Trophoblast cell (in vitro differentiated cells and primary cell): ENCODE measurements around the gene COL1A1.
A peak's percentile ranks its signal among the peaks of the same experiment; 100 is the strongest.

Source experiments
- DNase-seq, 2 donors: peaks; one replicate each; pipeline ENCODE4 v3.0.0-alpha.2; 2016
- H2AFZ ChIP-seq: 2 replicates; pipeline ENCODE4 v1.6.1; 2013; ENCODE audit warnings: low read length, moderate library complexity, mild to moderate bottlenecking; ENCODE audit not compliant: insufficient read depth, poor library complexity
- H2AK5ac ChIP-seq: 2 replicates; pipeline ENCODE4 v1.6.1; 2013; ENCODE audit warnings: mild to moderate bottlenecking, low read length
- H2BK120ac ChIP-seq: 2 replicates; pipeline ENCODE4 v1.6.1; 2013; ENCODE audit warnings: low read length, mild to moderate bottlenecking, moderate library complexity; ENCODE audit not compliant: insufficient read depth, poor library complexity
- H2BK12ac ChIP-seq: 2 replicates; pipeline ENCODE4 v1.6.1; 2013; ENCODE audit warnings: mild to moderate bottlenecking, low read length, moderate library complexity
- H2BK5ac ChIP-seq: 2 replicates; pipeline ENCODE4 v1.6.1; 2013; ENCODE audit warnings: low read length, low read depth, moderate library complexity, mild to moderate bottlenecking; ENCODE audit not compliant: poor library complexity
- H3K14ac ChIP-seq: 2 replicates; pipeline ENCODE4 v1.6.1; 2013; ENCODE audit warnings: mild to moderate bottlenecking, low read length
- H3K18ac ChIP-seq: 2 replicates; pipeline ENCODE4 v1.6.1; 2013; ENCODE audit warnings: mild to moderate bottlenecking, low read length
- H3K23ac ChIP-seq: 2 replicates; pipeline ENCODE4 v1.6.1; 2013; ENCODE audit warnings: low read length
- H3K27ac ChIP-seq: 2 replicates; pipeline ENCODE4 v1.5.1; 2013; ENCODE audit warnings: low read depth, mild to moderate bottlenecking, inconsistent platforms, low read length, moderate library complexity
- H3K27me3 ChIP-seq: 2 replicates; pipeline ENCODE4 v1.6.1; 2013; ENCODE audit warnings: inconsistent platforms, mild to moderate bottlenecking, low read length, moderate library complexity; ENCODE audit not compliant: insufficient read depth
- H3K36me3 ChIP-seq, 2 experiments: 1 replicate in 1 of 2; 2 replicates in 1 of 2; pipeline ENCODE4 v1.6.1; 2013; ENCODE audit warnings: low read length in 2 of 2, mild to moderate bottlenecking in 2 of 2, moderate library complexity in 1 of 2; ENCODE audit not compliant: insufficient read depth in 2 of 2, control insufficient read depth in 1 of 2
- H3K4ac ChIP-seq: 2 replicates; pipeline ENCODE4 v1.6.1; 2013; ENCODE audit warnings: low read depth, mild to moderate bottlenecking, low read length, moderate library complexity
- H3K4me1 ChIP-seq, 2 experiments: 1 replicate in 1 of 2; 2 replicates in 1 of 2; pipeline ENCODE4 v1.6.1; 2013; ENCODE audit warnings: low read length in 2 of 2, mild to moderate bottlenecking in 2 of 2, moderate library complexity in 1 of 2; ENCODE audit not compliant: insufficient read depth in 2 of 2, control insufficient read depth in 1 of 2
- H3K4me2 ChIP-seq: 2 replicates; pipeline ENCODE4 v1.6.1; 2013; ENCODE audit warnings: inconsistent platforms, mild to moderate bottlenecking, low read length, moderate library complexity
- H3K4me3 ChIP-seq: 2 replicates; pipeline ENCODE4 v1.5.1; 2013; ENCODE audit warnings: mild to moderate bottlenecking, low read depth, low read length, inconsistent platforms
- H3K79me1 ChIP-seq: one replicate; pipeline ENCODE4 v1.6.1; 2013; ENCODE audit warnings: low read length
- H3K79me2 ChIP-seq: 2 replicates; pipeline ENCODE4 v1.6.1; 2013; ENCODE audit warnings: low read length, mild to moderate bottlenecking; ENCODE audit not compliant: control insufficient read depth, insufficient read depth, poor library complexity
- H3K9ac ChIP-seq: 2 replicates; pipeline ENCODE4 v1.6.1; 2013; ENCODE audit warnings: mild to moderate bottlenecking, low read length
- H3K9me3 ChIP-seq: 2 replicates; pipeline ENCODE4 v1.6.1; 2013; ENCODE audit warnings: low read depth, mild to moderate bottlenecking, control low read depth, inconsistent platforms, low read length; ENCODE audit not compliant: insufficient read depth
- H4K12ac ChIP-seq: 2 replicates; pipeline ENCODE4 v1.6.1; 2013; ENCODE audit warnings: low read depth, mild to moderate bottlenecking, low read length, moderate library complexity
- H4K8ac ChIP-seq: 2 replicates; pipeline ENCODE4 v1.6.1; 2013; ENCODE audit warnings: low read depth, mild to moderate bottlenecking, low read length, moderate library complexity
- H4K91ac ChIP-seq: one replicate; pipeline ENCODE4 v1.6.1; 2013; ENCODE audit warnings: low read depth, mild to moderate bottlenecking, low read length, moderate library complexity
- WGBS: extraction: QIAGEN DNeasy Blood & Tissue Kit; methylation state at CpG from one replicate; pipeline ENCODE4 v1.1.7; 2013; ENCODE audit warnings: missing lambda C conversion rate; ENCODE audit not compliant: insufficient read length, insufficient coverage; ENCODE audit errors: extremely low coverage; 5-methylcytosine and 5-hydroxymethylcytosine counted together

The COL1A1 gene

GRCh38 chr17:50171371-50172071 is 29.9 kb downstream of the COL1A1 start:
- Histone ChIP-seq H3K18ac (no peak overlapping the region), H2BK120ac (no peak overlapping the region), H4K8ac (no peak overlapping the region), H3K14ac (peak overlapping the region; percentile 21), H3K23ac (no peak overlapping the region), H4K91ac (no peak overlapping the region), H3K9me3 (no peaks in the 10 kb centered on the region), H3K4ac (no peak overlapping the region), H3K27ac (no peak overlapping the region), H3K4me3 (no peak overlapping the region), H2BK5ac (no peak overlapping the region), H3K36me3 (no peaks in the 10 kb centered on the region), H2AFZ (no peak overlapping the region), H3K27me3 (no peaks in the 10 kb centered on the region), H4K12ac (no peak overlapping the region), H2BK12ac (peak overlapping the region; percentile 12), H2AK5ac (peak overlapping the region; percentile 50), H3K79me2 (no peaks in the 10 kb centered on the region), H3K9ac (no peak overlapping the region), H3K4me2 (no peak overlapping the region), H3K4me1 (peaks cover 5 to 10% of the 10 kb centered on the region in 2 experiments), H3K79me1 (peaks cover 3% of the 10 kb centered on the region)
- DNase-seq = no peak
- no CpG with 5 or more reads among the region's 17 CpGs for WGBS

- no peak overlapping the region for H3K27ac ChIP-seq
- peaks cover 5 to 8% of the 10 kb centered on the region in 2 experiments for H3K4me1 ChIP-seq
- H2AK5ac ChIP-seq = no peak overlapping the region
- no peaks in the 10 kb centered on the region for H3K9me3 ChIP-seq
- no peaks in the 10 kb centered on the region for H3K79me2 ChIP-seq
- no peak overlapping the region for H3K14ac ChIP-seq
- H3K36me3 ChIP-seq = no peaks in the 10 kb centered on the region
- H3K4me2 ChIP-seq = no peak overlapping the region
- H4K8ac ChIP-seq = no peak overlapping the region
- no peak overlapping the region for H3K9ac ChIP-seq
- no peak overlapping the region for H3K18ac ChIP-seq
- no CpG with 5 or more reads among the region's 10 CpGs for WGBS
- no peaks in the 10 kb centered on the region for H3K27me3 ChIP-seq
- no peak overlapping the region for H2AFZ ChIP-seq
- no peak overlapping the region for H2BK120ac ChIP-seq
- no peak overlapping the region for H3K4me3 ChIP-seq
- no peak overlapping the region for H4K91ac ChIP-seq
- no peak overlapping the region for H3K23ac ChIP-seq
- H3K4ac ChIP-seq = no peak overlapping the region
- peaks cover 2% of the 10 kb centered on the region for H3K79me1 ChIP-seq
- no peak overlapping the region for H2BK5ac ChIP-seq
- DNase-seq = no peak
- no peak overlapping the region for H4K12ac ChIP-seq
- no peak overlapping the region for H2BK12ac ChIP-seq
These were observed 30.6 kb downstream of the COL1A1 start for GRCh38 chr17:50170662-50171370.

- Histone ChIP-seq H2AK5ac (peak overlapping the region; percentile 75), H2BK120ac (no peak overlapping the region), H3K4me2 (no peak overlapping the region), H4K8ac (no peak overlapping the region), H4K91ac (no peak overlapping the region), H3K4me3 (no peak overlapping the region), H2BK5ac (no peak overlapping the region), H3K23ac (no peak overlapping the region), H2AFZ (no peak overlapping the region), H3K9me3 (no peaks in the 10 kb centered on the region), H3K79me2 (no peaks in the 10 kb centered on the region), H3K27me3 (no peaks in the 10 kb centered on the region), H3K4me1 (peaks cover 5 to 8% of the 10 kb centered on the region in 2 experiments), H3K14ac (no peak overlapping the region), H3K79me1 (peaks cover 2% of the 10 kb centered on the region), H3K18ac (no peak overlapping the region), H3K4ac (no peak overlapping the region), H3K36me3 (no peaks in the 10 kb centered on the region), H3K9ac (no peak overlapping the region), H4K12ac (no peak overlapping the region), H3K27ac (no peak overlapping the region), H2BK12ac (no peak overlapping the region)
- no peak for DNase-seq
- no CpG with 5 or more reads among the region's 9 CpGs for WGBS
These were observed 31.5 kb downstream of the COL1A1 start for GRCh38 chr17:50169881-50170459.

GRCh38 chr17:50169121-50169764 is 32.2 kb downstream of the COL1A1 start:
- Histone ChIP-seq H3K23ac (no peak overlapping the region), H3K27ac (no peak overlapping the region), H2BK12ac (no peak overlapping the region), H3K18ac (no peak overlapping the region), H3K27me3 (no peaks in the 10 kb centered on the region), H3K79me2 (no peaks in the 10 kb centered on the region), H4K91ac (no peak overlapping the region), H3K9me3 (no peaks in the 10 kb centered on the region), H3K4me3 (no peak overlapping the region), H4K12ac (no peak overlapping the region), H3K4me2 (no peak overlapping the region), H2BK5ac (no peak overlapping the region), H3K79me1 (peaks cover 2% of the 10 kb centered on the region), H2AFZ (no peak overlapping the region), H3K14ac (no peak overlapping the region), H2AK5ac (no peak overlapping the region), H3K4me1 (peaks cover 5 to 8% of the 10 kb centered on the region in 2 experiments), H3K9ac (no peak overlapping the region), H2BK120ac (no peak overlapping the region), H3K36me3 (no peaks in the 10 kb centered on the region), H3K4ac (no peak overlapping the region), H4K8ac (no peak overlapping the region)
- no peak for DNase-seq
- WGBS = no CpG with 5 or more reads among the region's 14 CpGs
